GOT3 (cell line): ENCODE measurements around the gene C4B.
A peak's percentile ranks its signal among the peaks of the same experiment; 100 is the strongest.
"Not testable (repeated sequence)": the region's sequence is repeated elsewhere in the genome, so short reads cannot be mapped to it uniquely, and the experiment has no call there.

Experiments
- DNase-seq: peaks from one replicate; lab custom pipeline; 2025; ENCODE audit warnings: mixed read lengths; lab: John Stamatoyannopoulos, UW

The C4B gene

GRCh38 chr6:32035283-32036013, 20.9 kb downstream of the C4B start:
- not testable (repeated sequence) for DNase-seq

GRCh38 chr6:32037136-32037535, 22.5 kb downstream of the C4B start:
- not testable (repeated sequence) for DNase-seq

DNA sequence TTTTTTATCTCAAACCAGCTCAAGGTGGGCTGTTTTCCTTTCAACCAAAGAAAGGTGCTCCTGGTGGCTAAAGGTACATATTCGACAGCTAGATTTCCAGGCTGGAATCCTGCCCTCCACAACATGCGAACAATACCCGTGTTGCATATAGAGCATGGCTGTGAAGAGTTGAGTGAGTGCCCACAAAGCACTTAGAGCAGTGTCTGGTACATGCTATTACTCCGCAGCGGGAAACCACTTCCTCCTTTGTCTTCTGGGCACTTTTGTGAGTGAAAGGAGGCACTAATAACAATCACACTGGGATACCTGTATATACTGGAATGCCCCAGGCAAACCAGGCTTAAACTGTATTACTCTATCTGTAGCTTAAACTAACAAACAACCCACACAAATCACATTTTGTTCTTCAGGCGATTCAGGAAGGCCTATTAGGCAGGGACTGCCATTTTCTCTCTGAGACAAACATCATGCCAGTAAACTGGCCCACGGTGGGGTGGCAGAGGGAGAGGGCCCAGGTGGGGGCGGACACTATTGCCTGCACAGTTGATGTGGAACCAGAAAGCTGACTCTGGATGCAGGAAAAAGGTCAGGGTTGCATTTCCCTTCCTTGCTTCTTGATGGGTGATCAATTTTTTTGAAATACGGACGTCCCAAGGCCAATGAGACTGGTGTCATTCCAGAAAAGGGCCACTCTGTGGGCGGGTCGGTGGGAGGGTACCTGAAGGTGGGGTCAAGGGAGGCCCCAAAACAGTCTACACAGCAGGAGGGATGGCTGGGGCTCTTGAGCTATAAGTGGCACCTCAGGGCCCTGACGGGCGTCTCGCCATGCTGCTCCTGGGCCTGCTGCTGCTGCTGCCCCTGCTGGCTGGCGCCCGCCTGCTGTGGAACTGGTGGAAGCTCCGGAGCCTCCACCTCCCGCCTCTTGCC, 23.3 kb downstream of the C4B start, which contains the start of gene CYP21A2:
Gene CYP21A2, plus strand, starts transcription at position 818 of the 927 bp plus-strand sequence. Its CDS starts 8 bp downstream, at position 826.
- DNase-seq: not testable (repeated sequence)

DNA sequence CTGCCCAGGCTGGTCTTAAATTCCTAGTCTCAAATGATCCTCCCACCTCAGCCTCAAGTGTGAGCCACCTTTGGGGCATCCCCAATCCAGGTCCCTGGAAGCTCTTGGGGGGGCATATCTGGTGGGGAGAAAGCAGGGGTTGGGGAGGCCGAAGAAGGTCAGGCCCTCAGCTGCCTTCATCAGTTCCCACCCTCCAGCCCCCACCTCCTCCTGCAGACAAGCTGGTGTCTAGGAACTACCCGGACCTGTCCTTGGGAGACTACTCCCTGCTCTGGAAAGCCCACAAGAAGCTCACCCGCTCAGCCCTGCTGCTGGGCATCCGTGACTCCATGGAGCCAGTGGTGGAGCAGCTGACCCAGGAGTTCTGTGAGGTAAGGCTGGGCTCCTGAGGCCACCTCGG, 24.3 kb downstream of the C4B start:
- not testable (repeated sequence) for DNase-seq

- not testable (repeated sequence) for DNase-seq
These were observed 25.0 kb downstream of the C4B start for GRCh38 chr6:32039321-32040274.

DNA sequence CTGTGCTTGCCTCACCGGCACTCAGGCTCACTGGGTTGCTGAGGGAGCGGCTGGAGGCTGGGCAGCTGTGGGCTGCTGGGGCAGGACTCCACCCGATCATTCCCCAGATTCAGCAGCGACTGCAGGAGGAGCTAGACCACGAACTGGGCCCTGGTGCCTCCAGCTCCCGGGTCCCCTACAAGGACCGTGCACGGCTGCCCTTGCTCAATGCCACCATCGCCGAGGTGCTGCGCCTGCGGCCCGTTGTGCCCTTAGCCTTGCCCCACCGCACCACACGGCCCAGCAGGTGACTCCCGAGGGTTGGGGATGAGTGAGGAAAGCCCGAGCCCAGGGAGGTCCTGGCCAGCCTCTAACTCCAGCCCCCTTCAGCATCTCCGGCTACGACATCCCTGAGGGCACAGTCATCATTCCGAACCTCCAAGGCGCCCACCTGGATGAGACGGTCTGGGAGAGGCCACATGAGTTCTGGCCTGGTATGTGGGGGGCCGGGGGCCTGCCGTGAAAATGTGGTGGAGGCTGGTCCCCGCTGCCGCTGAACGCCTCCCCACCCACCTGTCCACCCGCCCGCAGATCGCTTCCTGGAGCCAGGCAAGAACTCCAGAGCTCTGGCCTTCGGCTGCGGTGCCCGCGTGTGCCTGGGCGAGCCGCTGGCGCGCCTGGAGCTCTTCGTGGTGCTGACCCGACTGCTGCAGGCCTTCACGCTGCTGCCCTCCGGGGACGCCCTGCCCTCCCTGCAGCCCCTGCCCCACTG, 25.9 kb downstream of the C4B start:
- DNase-seq: not testable (repeated sequence)

GRCh38 chr6:32041050-32041321, 26.4 kb downstream of the C4B start:
- not testable (repeated sequence) for DNase-seq

GRCh38 chr6:32041385-32041784, 26.8 kb downstream of the C4B start:
- DNase-seq: not testable (repeated sequence)

GRCh38 chr6:32042276-32042675, 27.7 kb downstream of the C4B start:
- DNase-seq: not testable (repeated sequence)

- DNase-seq: not testable (repeated sequence)
These were observed 29.2 kb downstream of the C4B start for GRCh38 chr6:32043589-32044380.

GRCh38 chr6:32044916-32045315, 30.3 kb downstream of the C4B start:
- not testable (repeated sequence) for DNase-seq

DNA sequence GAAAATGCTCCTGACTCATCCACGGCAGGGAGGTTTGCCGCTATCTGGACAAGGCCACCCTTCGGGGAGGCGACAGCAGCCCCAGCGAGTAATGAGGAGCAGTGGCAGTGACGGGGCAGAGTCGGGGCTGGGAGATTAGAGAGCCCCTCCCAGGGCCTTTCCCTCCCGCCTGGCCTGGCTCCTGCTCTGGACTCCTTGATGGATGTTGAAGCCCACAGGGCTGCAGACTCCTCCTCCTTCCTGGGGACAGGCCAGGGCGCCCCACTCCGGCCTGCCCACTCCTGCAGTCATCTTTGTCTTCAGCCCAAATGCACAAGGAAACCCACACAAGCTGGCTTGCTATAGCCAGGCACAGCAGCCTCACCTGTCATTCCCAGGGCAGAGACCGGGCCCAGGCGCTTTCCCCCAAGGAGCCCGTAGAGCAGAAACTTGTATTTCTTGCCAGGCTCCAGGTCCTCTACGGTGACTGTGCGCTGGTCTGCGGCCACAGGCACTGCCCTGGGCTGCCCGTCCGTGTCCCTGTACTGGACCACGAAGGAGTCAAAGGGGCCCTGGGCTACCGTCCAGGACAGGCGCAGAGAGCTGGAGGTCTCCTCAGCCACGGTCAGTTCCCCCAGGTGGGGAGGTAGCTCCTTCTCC, 31.3 kb downstream of the C4B start:
- DNase-seq: no peak

DNA sequence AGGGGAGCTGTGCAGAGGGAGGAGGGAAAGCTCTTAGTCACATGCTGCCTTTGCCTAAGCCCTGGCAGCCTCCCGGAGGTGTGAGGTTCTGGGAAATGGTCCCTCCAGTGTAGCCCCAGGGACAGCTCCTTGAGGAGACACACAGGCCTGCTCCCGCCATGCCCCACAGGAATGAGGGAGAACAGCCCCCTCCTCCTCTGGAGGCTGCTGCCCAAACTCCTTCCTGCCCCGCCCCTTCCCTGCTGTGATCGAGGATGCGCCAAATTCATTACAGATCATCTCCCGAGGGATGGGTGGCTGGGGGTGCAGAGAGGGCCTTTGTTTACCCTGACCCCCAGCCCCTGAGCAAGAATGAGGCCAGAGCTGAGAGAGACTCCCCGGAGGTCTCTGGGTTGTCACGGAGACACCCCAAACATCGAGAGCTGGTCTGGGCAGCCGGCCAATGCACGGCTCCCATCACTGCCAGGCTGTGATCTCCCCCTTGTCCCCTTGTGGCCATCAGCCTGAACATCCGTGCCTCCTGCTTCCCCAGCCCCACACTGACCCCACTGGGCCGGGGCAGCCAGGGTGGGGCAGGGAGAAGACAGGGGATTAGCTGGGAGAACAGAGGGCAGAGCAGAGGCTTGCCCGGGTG, 32.0 kb downstream of the C4B start:
- DNase-seq: no peak

GRCh38 chr6:32047084-32047478, 32.5 kb downstream of the C4B start:
- no peak for DNase-seq

DNA sequence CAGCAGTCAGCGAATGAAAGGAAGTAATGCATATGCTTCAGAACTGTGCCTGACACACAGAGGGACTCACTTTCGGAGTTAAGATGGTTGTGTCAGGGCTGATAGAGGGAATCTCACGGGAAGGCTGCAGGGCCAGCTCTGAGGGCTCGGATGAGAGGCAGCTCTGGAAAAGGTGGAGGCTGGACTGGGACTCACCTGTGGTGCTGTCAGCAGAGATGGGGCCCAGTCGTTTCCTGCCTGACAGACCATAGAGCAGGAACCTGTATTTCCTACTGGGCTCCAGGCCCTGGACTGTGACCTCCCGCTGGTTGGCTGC, 32.9 kb downstream of the C4B start:
- no peak for DNase-seq

- DNase-seq: peak; percentile 21
These were observed 33.5 kb downstream of the C4B start for GRCh38 chr6:32047855-32048766.

GRCh38 chr6:32049149-32049548, 34.6 kb downstream of the C4B start:
- not testable (repeated sequence) for DNase-seq

- not testable (repeated sequence) for DNase-seq
These were observed 35.1 kb downstream of the C4B start for GRCh38 chr6:32049736-32050135.
